HCT116 (cell line): Measurements from ENCODE around the gene CIB4. TPM values are rescaled to one million over a fixed set of nuclear protein-coding genes. Genes with fewer than 3 reads are reported as not detected.

Experiments
- ATAC-seq: fragments of 200-7000 bp; cut with Tn5 transposase; 2 replicates; pipeline ENCODE4 v1.9.1; 2020; ENCODE audit warnings: mild to moderate bottlenecking, moderate library complexity
- BruUV-seq: library from RNA; stranded (reverse); fragments of 400-500 nt; replicated peaks from 2 replicates; lab custom pipeline; 2021; lab: Mats Ljungman, UMichigan
- CTCF ChIA-PET: fragments of 300-600 bp; sonication (Branson Sonifier 250); formaldehyde crosslinking; loops from one replicate; lab custom pipeline; 2021; ENCODE audit warnings: antibody characterized with exemption; lab: Charles Lee
- POLR2A ChIA-PET: fragments of 300-600, 350-600 bp; sonication (Branson Sonifier 250); formaldehyde crosslinking; loops from one replicate; lab custom pipeline; 2021; ENCODE audit warnings: antibody characterized with exemption; lab: Charles Lee
- RAD21 ChIA-PET, 2 experiments: fragments of 300-600 bp; sonication (Branson Sonifier 250); formaldehyde crosslinking; loops; one replicate each; lab custom pipeline; 2023; ENCODE audit warnings: low total read pairs in 2 of 2; ENCODE audit not compliant: uncharacterized antibody in 2 of 2, unreplicated experiment in 2 of 2, low non-redundant PET in 1 of 2; lab: Charles Lee
- DNase-seq: peaks from one replicate; pipeline ENCODE4 v3.0.0-alpha.2; 2010; ENCODE audit warnings: low read depth, low spot score
- H2AFZ ChIP-seq: fragments of 200-600 bp; shearing (Covaris generic), sonication (generic); 2 replicates; pipeline ENCODE4 v1.6.1; 2017; ENCODE audit warnings: low read depth, mixed run types, mixed read lengths, antibody characterized with exemption, low read length; ENCODE audit not compliant: poor library complexity, severe bottlenecking
- H3K27ac ChIP-seq: 2 replicates; pipeline ENCODE4 v1.5.1; 2012; ENCODE audit warnings: low read depth, low read length
- H3K27me3 ChIP-seq: fragments of 200-600 bp; sonication (generic); 2 replicates; pipeline ENCODE4 v1.6.1; 2016; ENCODE audit warnings: mixed run types, low read length, mixed read lengths; ENCODE audit not compliant: insufficient read depth
- H3K36me3 ChIP-seq, 2 experiments: fragments of 200-500 bp in 1 of 2; fragments of 200-600 bp in 1 of 2; sonication (Bioruptor generic) in 1 of 2; sonication (generic) in 1 of 2; 2 replicates each; pipeline versions ENCODE4 v1.5.1 to v1.6.1; 2014 to 2016; ENCODE audit warnings: low read length in 2 of 2, inconsistent platforms in 1 of 2, mixed read lengths in 1 of 2, mixed run types in 1 of 2; ENCODE audit not compliant: insufficient read depth in 2 of 2, control insufficient read depth in 1 of 2
- H3K4me1 ChIP-seq, 2 experiments: fragments of 200-600 bp in 1 of 2; sonication (generic) in 1 of 2; 2 replicates each; pipeline versions ENCODE4 v1.5.1 to v1.6.1; 2012 to 2017; ENCODE audit warnings: low read length in 2 of 2, inconsistent platforms in 1 of 2, mild to moderate bottlenecking in 1 of 2, mixed read lengths in 1 of 2, mixed run types in 1 of 2, moderate library complexity in 1 of 2; ENCODE audit not compliant: insufficient read depth in 2 of 2, control insufficient read depth in 1 of 2
- H3K4me2 ChIP-seq: fragments of 200-600 bp; sonication (generic); 2 replicates; pipeline ENCODE4 v1.6.1; 2017; ENCODE audit warnings: mixed run types, low read length, mixed read lengths
- H3K4me3 ChIP-seq, 2 experiments: fragments of 200-600 bp in 1 of 2; sonication (generic) in 1 of 2; replicated peaks in 1 of 2; 2 replicates each; pipeline ENCODE4 v1.5.1; 2011 to 2016; ENCODE audit warnings: low read length in 2 of 2, control low read depth in 1 of 2, low read depth in 1 of 2, mild to moderate bottlenecking in 1 of 2, mixed read lengths in 1 of 2, mixed run types in 1 of 2
- H3K79me2 ChIP-seq: fragments of 200-600 bp; sonication (generic); 2 replicates; pipeline ENCODE4 v1.6.1; 2017; ENCODE audit warnings: mild to moderate bottlenecking, mixed run types, low read length, moderate library complexity, mixed read lengths; ENCODE audit not compliant: insufficient read depth
- H3K9ac ChIP-seq: fragments of 200-600 bp; sonication (generic); 2 replicates; pipeline ENCODE4 v1.6.1; 2016; ENCODE audit warnings: low read length, mixed read lengths
- H3K9me2 ChIP-seq: fragments of 200-600 bp; sonication (generic), shearing (Covaris generic); 2 replicates; pipeline ENCODE4 v1.6.1; 2017; ENCODE audit warnings: mixed run types, mild to moderate bottlenecking, moderate library complexity; ENCODE audit not compliant: insufficient read depth
- H3K9me3 ChIP-seq, 2 experiments: fragments of 200-500 bp in 1 of 2; fragments of 200-600 bp in 1 of 2; sonication (Bioruptor generic) in 1 of 2; sonication (generic) in 1 of 2; 2 replicates each; pipeline ENCODE4 v1.6.1; 2014 to 2017; ENCODE audit warnings: low read length in 2 of 2, mixed read lengths in 2 of 2, inconsistent platforms in 1 of 2, low read depth in 1 of 2, mild to moderate bottlenecking in 1 of 2, mixed run types in 1 of 2, moderate library complexity in 1 of 2; ENCODE audit not compliant: control insufficient read depth in 1 of 2, insufficient read depth in 1 of 2
- H4K20me1 ChIP-seq: fragments of 200-600 bp; sonication (generic), shearing (Covaris generic); 2 replicates; pipeline ENCODE4 v1.6.1; 2017; ENCODE audit warnings: mixed run types, mild to moderate bottlenecking, moderate library complexity; ENCODE audit not compliant: insufficient read depth
- CEBPB ChIP-seq: IDR thresholded peaks from 2 replicates; pipeline ENCODE4 v1.6.1; 2012; ENCODE audit warnings: low read depth
- FOSL1 ChIP-seq: IDR thresholded peaks from 2 replicates; pipeline ENCODE4 v1.6.1; 2012; ENCODE audit warnings: low read depth
- POLR2AphosphoS5 ChIP-seq: IDR thresholded peaks from 2 replicates; pipeline ENCODE4 v1.6.1; 2011; ENCODE audit warnings: mild to moderate bottlenecking, low read depth, low read length, moderate library complexity
- RAD21 ChIP-seq: IDR thresholded peaks from 2 replicates; pipeline ENCODE4 v1.6.1; 2012; ENCODE audit warnings: low read depth, mild to moderate bottlenecking
- SRF ChIP-seq: IDR thresholded peaks from 2 replicates; pipeline ENCODE4 v1.6.1; 2012; ENCODE audit warnings: low read depth
- TCF7L2 ChIP-seq: IDR thresholded peaks from 2 replicates; pipeline ENCODE4 v1.7.0; 2011; ENCODE audit warnings: borderline replicate concordance, inconsistent platforms; ENCODE audit not compliant: insufficient read depth, insufficient read length; ENCODE audit errors: extremely low read depth
- YY1 ChIP-seq: IDR thresholded peaks from 2 replicates; pipeline ENCODE4 v1.6.1; 2011; ENCODE audit warnings: low read length, low read depth, moderate library complexity, mild to moderate bottlenecking; ENCODE audit not compliant: insufficient replicate concordance; ENCODE audit errors: extremely low read depth
- intact Hi-C: fragments of 100-400 bp; cut with micrococcal nuclease; formaldehyde crosslinking; loops from 2 replicates; pipeline ENCODE4 v1.10.0; 2022
- total RNA-seq: library from RNA; stranded (reverse); gene quantifications from one replicate; pipeline ENCODE4 v1.2.1, GENCODE V29; 2021; ENCODE audit not compliant: unreplicated experiment
- TF ChIP-seq, protein P1 (sequence below), 3 experiments: fragments of 200-600 bp in 1 of 3; sonication (generic) in 1 of 3; IDR thresholded peaks in 2 of 3; conservative IDR thresholded peaks in 1 of 3; 2 replicates each; pipeline ENCODE4 v1.5.1; 2012 to 2017; ENCODE audit warnings: low read depth in 2 of 3, low read length in 2 of 3, antibody characterized with exemption in 1 of 3, borderline replicate concordance in 1 of 3, control low read depth in 1 of 3, mild to moderate bottlenecking in 1 of 3, mixed read lengths in 1 of 3, mixed run types in 1 of 3, moderate library complexity in 1 of 3; ENCODE audit not compliant: insufficient read depth in 1 of 3
- TF ChIP-seq, protein P2 (sequence below): IDR thresholded peaks from 2 replicates; pipeline ENCODE4 v1.6.1; 2012; ENCODE audit warnings: low read depth

Gene CIB4
- total RNA-seq, 1 experiment from 2014 or later: not detected

DNA sequence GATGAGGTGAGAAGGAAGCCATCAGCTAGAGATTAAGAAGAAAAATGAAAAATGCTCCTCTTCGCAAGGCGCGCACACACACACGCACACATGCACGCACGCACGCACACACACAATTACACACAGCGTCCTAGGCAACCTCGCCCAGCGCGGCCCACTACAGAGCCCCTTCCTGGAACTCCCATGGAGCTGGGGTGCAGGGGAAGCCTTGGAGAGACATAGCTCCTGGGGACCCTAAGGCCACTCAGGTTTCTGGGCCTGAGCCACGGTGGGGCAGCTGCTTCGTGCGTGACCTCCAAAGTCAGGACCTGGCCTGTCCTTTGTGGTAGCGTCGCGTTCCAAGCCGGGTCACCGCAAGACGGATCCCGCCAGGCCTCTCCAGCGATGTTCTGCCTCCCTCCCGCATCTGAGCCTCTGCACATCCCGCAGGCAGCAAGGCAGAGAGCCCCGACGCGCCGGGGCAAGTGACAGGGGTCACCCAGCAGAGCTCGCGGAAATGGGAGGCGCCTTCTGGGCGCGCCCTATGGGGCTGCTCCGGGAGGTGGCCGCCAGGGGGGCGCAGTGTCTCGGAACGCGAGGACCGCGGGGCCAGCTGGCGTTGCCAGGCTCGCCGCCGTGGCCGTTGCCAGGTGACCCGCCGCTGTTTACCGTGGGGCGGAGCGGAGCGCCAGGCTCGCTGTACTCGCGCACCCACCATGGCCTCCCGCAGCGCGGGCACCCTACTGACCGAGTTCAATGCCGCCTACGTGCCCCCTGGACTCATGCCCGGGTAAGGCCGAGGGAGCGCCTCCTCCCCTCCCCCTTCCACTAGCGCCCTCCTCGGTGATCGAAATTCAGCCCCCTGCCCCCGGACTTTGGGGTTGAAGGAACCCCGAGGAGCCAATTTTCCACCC is 79.0 kb downstream of the CIB4 start:
- H3K4me1 ChIP-seq: peaks cover 20 to 27% of the 10 kb centered on the region in 2 experiments
- H3K36me3 ChIP-seq: no peaks in the 10 kb centered on the region
- H3K9ac ChIP-seq: peak overlapping the region; percentile 68
- H2AFZ ChIP-seq: peak overlapping the region; percentile 62
- CTCF ChIA-PET: interaction anchor here (0.5 to 1.9 kb wide), 4 partner anchors 15 to 247 kb away, joined by 3 to 10 read pairs (median 3); no protein-coding TSS in a partner anchor
- no TSS peak for BruUV-seq
- no peaks in the 10 kb centered on the region for H4K20me1 ChIP-seq
- POLR2A ChIA-PET: no interaction called here
- intact Hi-C loops: no loop called here
- peak; percentile 85 for ATAC-seq
- H3K27ac ChIP-seq: peak overlapping the region; percentile 44
- peak overlapping the region; percentile 59 to 65 for H3K4me3 ChIP-seq
- peak; percentile 45 for DNase-seq
- H3K27me3 ChIP-seq: no peaks in the 10 kb centered on the region
- RAD21 ChIA-PET: no interaction called here
- peak; percentile 39 for TF ChIP-seq RAD21
- TF ChIP-seq, protein P1, sequence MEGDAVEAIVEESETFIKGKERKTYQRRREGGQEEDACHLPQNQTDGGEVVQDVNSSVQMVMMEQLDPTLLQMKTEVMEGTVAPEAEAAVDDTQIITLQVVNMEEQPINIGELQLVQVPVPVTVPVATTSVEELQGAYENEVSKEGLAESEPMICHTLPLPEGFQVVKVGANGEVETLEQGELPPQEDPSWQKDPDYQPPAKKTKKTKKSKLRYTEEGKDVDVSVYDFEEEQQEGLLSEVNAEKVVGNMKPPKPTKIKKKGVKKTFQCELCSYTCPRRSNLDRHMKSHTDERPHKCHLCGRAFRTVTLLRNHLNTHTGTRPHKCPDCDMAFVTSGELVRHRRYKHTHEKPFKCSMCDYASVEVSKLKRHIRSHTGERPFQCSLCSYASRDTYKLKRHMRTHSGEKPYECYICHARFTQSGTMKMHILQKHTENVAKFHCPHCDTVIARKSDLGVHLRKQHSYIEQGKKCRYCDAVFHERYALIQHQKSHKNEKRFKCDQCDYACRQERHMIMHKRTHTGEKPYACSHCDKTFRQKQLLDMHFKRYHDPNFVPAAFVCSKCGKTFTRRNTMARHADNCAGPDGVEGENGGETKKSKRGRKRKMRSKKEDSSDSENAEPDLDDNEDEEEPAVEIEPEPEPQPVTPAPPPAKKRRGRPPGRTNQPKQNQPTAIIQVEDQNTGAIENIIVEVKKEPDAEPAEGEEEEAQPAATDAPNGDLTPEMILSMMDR (IDR thresholded peaks at IDR 0.05 in 2 of 3, conservative IDR thresholded peaks at IDR 0.05 in 1 of 3; ENCODE audit: borderline replicate concordance in 1 of 3, insufficient read depth in 1 of 3, low read depth in 2 of 3, low read length in 2 of 3): peak; percentile 25 to 51 (median 46); a peak in 3 of 6 replicates
- TF ChIP-seq YY1: peak; percentile 55
- no peak for TF ChIP-seq CEBPB
- TF ChIP-seq SRF: no peak
- TF ChIP-seq FOSL1: no peak
- TF ChIP-seq POLR2AphosphoS5: peak; percentile 47
- peak; percentile 30 for TF ChIP-seq TCF7L2
- TF ChIP-seq, protein P2, sequence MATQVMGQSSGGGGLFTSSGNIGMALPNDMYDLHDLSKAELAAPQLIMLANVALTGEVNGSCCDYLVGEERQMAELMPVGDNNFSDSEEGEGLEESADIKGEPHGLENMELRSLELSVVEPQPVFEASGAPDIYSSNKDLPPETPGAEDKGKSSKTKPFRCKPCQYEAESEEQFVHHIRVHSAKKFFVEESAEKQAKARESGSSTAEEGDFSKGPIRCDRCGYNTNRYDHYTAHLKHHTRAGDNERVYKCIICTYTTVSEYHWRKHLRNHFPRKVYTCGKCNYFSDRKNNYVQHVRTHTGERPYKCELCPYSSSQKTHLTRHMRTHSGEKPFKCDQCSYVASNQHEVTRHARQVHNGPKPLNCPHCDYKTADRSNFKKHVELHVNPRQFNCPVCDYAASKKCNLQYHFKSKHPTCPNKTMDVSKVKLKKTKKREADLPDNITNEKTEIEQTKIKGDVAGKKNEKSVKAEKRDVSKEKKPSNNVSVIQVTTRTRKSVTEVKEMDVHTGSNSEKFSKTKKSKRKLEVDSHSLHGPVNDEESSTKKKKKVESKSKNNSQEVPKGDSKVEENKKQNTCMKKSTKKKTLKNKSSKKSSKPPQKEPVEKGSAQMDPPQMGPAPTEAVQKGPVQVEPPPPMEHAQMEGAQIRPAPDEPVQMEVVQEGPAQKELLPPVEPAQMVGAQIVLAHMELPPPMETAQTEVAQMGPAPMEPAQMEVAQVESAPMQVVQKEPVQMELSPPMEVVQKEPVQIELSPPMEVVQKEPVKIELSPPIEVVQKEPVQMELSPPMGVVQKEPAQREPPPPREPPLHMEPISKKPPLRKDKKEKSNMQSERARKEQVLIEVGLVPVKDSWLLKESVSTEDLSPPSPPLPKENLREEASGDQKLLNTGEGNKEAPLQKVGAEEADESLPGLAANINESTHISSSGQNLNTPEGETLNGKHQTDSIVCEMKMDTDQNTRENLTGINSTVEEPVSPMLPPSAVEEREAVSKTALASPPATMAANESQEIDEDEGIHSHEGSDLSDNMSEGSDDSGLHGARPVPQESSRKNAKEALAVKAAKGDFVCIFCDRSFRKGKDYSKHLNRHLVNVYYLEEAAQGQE: no peak
- no peaks in the 10 kb centered on the region for H3K9me3 ChIP-seq
- H3K4me2 ChIP-seq: peak overlapping the region; percentile 92
- H3K9me2 ChIP-seq: no peaks in the 10 kb centered on the region
- no peaks in the 10 kb centered on the region for H3K79me2 ChIP-seq
